ENCODE data around the gene GDPD5.

Gene GDPD5

GRCh38 chr11:75535071-75535470 lies 9.3 kb upstream of the GDPD5 start:
- no peak for DNase-seq

GRCh38 chr11:75534259-75535069 lies 8.7 kb upstream of the GDPD5 start:
- DNase-seq = no peak

- no peak for DNase-seq
These were observed 8.1 kb upstream of the GDPD5 start for GRCh38 chr11:75533896-75534258.

GRCh38 chr11:75532200-75533048 lies 6.7 kb upstream of the GDPD5 start:
- DNase-seq = peak; percentile 80

- DNase-seq = no peak
These were observed 5.6 kb upstream of the GDPD5 start for GRCh38 chr11:75531325-75531724.

- no peak for DNase-seq
These were observed 4.8 kb upstream of the GDPD5 start for GRCh38 chr11:75530577-75530976.

DNA sequence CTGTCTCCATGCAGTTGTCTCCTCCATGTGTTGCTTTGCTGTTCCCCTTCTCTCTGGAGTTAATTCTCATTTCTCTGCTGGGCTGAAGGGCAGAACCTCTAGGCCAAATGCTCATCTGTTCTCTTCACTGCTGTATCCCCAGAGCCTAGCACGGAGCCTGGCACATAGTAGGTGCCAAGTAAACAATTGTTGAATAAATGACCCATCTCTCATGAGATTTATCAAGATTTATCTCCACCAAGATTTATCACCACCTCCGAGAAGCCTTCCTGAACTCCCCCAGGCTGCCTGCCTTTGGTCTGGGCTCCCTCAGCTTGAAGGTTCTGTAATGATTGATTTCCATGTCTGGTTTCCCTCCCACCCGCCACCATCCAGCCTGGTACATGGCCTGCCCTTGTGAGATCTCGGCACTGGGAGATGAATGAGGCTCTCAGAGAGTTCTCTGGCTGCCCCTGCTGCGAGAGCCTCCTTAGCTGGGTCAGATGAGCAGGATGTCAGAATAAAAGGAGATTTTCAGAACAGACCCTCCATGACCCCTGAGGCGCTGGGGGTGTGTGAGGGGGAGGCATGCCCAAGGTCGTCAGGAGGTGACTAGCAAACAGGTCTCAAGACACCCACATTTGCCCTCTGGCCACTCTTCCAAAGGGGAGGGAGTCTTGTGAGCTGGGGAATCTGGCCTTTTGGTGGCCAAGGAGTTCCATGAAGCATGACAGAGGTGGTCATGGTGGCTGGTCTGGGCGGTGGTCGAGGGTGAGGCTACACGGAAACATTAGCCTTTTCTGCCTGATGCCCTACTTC lies 2.4 kb upstream of the GDPD5 start:
- no peak for DNase-seq

GRCh38 chr11:75527130-75527529 lies 1.4 kb upstream of the GDPD5 start:
- no peak for DNase-seq

DNA sequence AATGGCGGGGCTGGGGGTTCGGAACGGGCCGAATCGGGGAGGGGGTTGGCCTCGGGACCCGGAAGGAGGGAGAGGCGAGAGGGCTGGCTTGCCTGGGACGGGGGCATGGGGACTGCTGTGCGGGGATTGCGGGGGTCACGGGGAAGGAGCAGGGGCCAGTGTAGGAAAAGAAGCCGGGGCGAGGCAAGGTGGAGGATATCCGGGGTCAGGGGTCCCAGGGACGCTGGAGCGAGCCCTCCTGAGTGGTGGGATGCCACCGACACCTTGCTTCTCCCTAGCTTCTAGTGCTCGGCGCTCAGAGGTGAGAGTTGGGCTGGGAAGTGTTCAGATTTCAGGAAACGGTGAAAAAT lies 426 bp upstream of the GDPD5 start:
- no peak for DNase-seq

GRCh38 chr11:75524665-75525432 lies 892 bp downstream of the GDPD5 start:
- peak; percentile 29 for DNase-seq

DNA sequence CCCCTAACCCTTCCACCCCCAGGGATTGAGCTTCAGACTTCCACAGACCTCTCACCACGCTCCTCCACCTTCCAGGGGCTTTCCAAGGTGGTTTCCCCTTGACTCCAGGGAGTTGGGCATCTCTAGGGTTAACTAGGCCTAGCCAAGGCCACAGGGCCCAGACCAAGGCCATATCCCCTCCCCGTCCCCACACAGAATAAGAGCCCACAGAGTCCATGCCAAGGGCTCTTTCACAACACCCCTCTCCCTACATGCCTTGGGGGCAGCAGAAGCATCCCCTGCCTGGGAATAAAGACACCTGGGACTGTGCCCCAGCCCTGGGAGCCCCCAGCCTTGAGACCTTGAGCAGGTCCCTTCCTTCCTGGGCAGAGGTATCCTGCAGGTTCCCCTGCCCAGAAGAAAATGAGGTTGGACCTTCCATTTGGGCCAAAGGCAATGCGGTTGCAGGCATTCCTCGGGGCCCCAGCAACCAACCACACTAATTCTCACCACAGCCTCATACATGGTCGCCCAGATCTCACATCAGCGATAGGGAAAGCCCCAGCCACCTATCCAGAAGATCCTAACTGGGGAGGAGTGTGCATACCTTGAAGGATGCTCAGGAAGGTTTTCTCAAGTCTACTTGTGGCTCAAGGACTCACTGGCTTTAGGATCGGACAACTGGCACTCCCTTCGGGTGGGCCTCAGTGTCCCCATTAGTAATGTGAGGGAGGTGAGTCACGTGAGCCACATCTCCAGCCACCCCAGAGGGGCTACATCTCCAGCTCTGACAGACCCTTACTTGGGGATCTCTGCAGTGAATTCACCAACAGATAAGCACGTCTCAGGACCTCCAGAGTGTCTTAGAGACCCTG lies 1.7 kb downstream of the GDPD5 start:
- DNase-seq = no peak

DNA sequence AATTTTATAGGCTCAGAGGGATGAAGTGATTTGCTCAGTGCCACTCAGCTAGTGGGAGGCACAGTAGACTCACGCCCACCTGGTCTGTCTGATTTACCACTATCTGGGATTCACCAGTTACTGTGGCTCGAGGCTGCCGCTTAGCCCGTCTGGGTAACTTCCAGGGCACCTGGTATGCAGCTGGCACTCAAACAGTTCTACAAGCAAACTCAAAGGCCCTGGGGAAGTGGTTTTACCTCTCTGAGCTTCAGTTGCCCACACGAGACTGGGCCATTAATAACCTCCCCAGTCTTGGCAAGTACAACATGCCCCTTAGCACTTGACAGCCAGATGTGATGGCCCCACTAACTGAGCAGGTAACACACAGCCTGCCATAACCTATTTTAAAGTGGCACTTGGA lies 2.6 kb downstream of the GDPD5 start:
- no peak for DNase-seq

GRCh38 chr11:75522286-75523044 lies 3.3 kb downstream of the GDPD5 start:
- DNase-seq = no peak

- DNase-seq = no peak
These were observed 5.1 kb downstream of the GDPD5 start for GRCh38 chr11:75520688-75521087.

- DNase-seq = no peak
These were observed 6.7 kb downstream of the GDPD5 start for GRCh38 chr11:75518771-75519653.

DNA sequence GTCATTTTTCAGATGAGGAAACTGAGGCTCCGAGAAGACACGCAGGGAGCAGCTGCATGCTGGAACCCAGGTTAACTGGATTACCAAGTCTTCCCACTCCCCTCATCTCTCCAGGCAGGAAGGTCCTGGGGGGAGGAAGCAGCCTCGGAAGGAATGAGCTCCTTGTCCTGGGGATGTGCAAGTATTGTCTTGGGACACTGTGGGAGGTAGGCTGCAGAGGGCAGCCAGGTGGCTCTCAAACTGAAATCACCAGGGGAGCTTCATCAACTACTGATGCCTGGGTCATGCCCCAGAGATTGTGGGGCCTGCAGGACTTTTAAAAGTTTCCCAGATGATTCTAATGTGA lies 7.6 kb downstream of the GDPD5 start:
- no peak for DNase-seq

DNA sequence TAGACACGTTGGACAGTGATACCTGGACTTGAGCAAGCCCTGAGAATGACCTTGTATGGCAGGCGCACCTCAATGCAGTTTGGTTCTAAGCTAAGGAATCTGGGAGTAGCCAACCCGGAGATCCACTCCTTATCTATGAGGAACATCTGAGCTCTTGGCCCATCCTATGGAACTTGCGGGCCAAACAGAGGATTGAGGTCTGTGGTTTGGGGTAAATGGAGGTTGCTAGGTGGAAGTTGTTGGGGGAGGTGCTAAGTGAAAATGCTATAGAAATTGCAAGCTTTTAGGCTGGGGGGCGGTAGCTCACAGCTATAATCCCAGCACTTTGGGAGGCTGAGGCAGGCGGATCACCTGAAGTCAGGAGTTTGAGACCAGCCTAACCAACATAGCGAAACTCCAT lies 8.9 kb downstream of the GDPD5 start:
- no peak for DNase-seq

- no peak for DNase-seq
These were observed 9.6 kb downstream of the GDPD5 start for GRCh38 chr11:75516140-75516539.

- no peak for DNase-seq
These were observed 11.1 kb downstream of the GDPD5 start for GRCh38 chr11:75514596-75514995.

GRCh38 chr11:75513250-75513649 lies 12.5 kb downstream of the GDPD5 start:
- DNase-seq = no peak

Measured in activated CD4-positive, alpha-beta T cell treated with anti-CD3 and anti-CD28 coated beads, Interleukin-2, amount 50 U/mL, for 1 hour (primary cell).